Vagina (tissue), 2 donors: ENCODE measurements around the gene TMEM131L.

Experiments
- POLR2A ChIP-seq, 2 donors: fragments of 450-650 bp; IDR thresholded peaks; one replicate each; pipeline ENCODE4 v1.6.1; 2017; ENCODE audit warnings: antibody characterized with exemption in 2 of 2, mild to moderate bottlenecking in 2 of 2, moderate library complexity in 2 of 2
- TF ChIP-seq, protein P1 (sequence below), 3 experiments: fragments of 450-650 bp in 2 of 3; fragments of 200-600 bp in 1 of 3; sonication (generic) in 1 of 3; IDR thresholded peaks; one replicate each; pipeline ENCODE4 v1.5.1; 2017 to 2019; ENCODE audit warnings: antibody characterized with exemption in 3 of 3, mild to moderate bottlenecking in 2 of 3, moderate library complexity in 2 of 3

GRCh38 chr4:153523164-153523796, 57.1 kb downstream of the TMEM131L start:
- TF ChIP-seq, protein P1, sequence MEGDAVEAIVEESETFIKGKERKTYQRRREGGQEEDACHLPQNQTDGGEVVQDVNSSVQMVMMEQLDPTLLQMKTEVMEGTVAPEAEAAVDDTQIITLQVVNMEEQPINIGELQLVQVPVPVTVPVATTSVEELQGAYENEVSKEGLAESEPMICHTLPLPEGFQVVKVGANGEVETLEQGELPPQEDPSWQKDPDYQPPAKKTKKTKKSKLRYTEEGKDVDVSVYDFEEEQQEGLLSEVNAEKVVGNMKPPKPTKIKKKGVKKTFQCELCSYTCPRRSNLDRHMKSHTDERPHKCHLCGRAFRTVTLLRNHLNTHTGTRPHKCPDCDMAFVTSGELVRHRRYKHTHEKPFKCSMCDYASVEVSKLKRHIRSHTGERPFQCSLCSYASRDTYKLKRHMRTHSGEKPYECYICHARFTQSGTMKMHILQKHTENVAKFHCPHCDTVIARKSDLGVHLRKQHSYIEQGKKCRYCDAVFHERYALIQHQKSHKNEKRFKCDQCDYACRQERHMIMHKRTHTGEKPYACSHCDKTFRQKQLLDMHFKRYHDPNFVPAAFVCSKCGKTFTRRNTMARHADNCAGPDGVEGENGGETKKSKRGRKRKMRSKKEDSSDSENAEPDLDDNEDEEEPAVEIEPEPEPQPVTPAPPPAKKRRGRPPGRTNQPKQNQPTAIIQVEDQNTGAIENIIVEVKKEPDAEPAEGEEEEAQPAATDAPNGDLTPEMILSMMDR (IDR thresholded peaks at IDR 0.05) = no peak
- TF ChIP-seq POLR2A (IDR thresholded peaks at IDR 0.05) = no peak
